Muscle layer of colon (tissue), 2 donors: ENCODE measurements around the gene SPRED2.

ENCODE experiments used
- H3K27ac ChIP-seq: one replicate; pipeline ENCODE4 v1.7.0; 2013; ENCODE audit warnings: low read depth, mild to moderate bottlenecking, low read length, moderate library complexity
- H3K27me3 ChIP-seq, 2 donors: one replicate each; pipeline ENCODE4 v1.7.0; 2013; ENCODE audit warnings: low read length in 2 of 2, mild to moderate bottlenecking in 2 of 2; ENCODE audit not compliant: insufficient read depth in 2 of 2, control insufficient read depth in 1 of 2
- H3K36me3 ChIP-seq: one replicate; pipeline ENCODE4 v1.7.0; 2013; ENCODE audit warnings: mild to moderate bottlenecking, low read length; ENCODE audit not compliant: insufficient read depth
- H3K4me1 ChIP-seq: one replicate; pipeline ENCODE4 v1.7.0; 2013; ENCODE audit warnings: mild to moderate bottlenecking, low read length; ENCODE audit not compliant: insufficient read depth
- H3K4me3 ChIP-seq, 2 donors: one replicate each; pipeline ENCODE4 v1.7.0; 2013; ENCODE audit warnings: low read length in 2 of 2, low read depth in 1 of 2, mild to moderate bottlenecking in 1 of 2, moderate library complexity in 1 of 2
- H3K9ac ChIP-seq: one replicate; pipeline ENCODE4 v1.7.0; 2013; ENCODE audit warnings: low read length
- H3K9me3 ChIP-seq: one replicate; pipeline ENCODE4 v1.7.0; 2013; ENCODE audit warnings: mild to moderate bottlenecking, low read length
- donor health status: abdominal sarcoma.
- donor health status: Adenocarcinoma of cecum.

Gene SPRED2, protein sequence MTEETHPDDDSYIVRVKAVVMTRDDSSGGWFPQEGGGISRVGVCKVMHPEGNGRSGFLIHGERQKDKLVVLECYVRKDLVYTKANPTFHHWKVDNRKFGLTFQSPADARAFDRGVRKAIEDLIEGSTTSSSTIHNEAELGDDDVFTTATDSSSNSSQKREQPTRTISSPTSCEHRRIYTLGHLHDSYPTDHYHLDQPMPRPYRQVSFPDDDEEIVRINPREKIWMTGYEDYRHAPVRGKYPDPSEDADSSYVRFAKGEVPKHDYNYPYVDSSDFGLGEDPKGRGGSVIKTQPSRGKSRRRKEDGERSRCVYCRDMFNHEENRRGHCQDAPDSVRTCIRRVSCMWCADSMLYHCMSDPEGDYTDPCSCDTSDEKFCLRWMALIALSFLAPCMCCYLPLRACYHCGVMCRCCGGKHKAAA

GRCh38 chr2:65432227-65433190 is at the start of gene SPRED2:
Gene SPRED2, minus strand, starts transcription at chr2:65432599. Its CDS starts 612 bp downstream, at chr2:65431987.
- Histone ChIP-seq H3K27me3 (no peaks in the 10 kb centered on the region), H3K4me1 (peaks cover 15% of the 10 kb centered on the region), H3K9me3 (no peaks in the 10 kb centered on the region), H3K9ac (peak within 1 kb of the TSS; percentile 67), H3K36me3 (no peaks in the 10 kb centered on the region), H3K4me3 (peak within 1 kb of the TSS; percentile 67 to 84), H3K27ac (peak within 1 kb of the TSS; percentile 85)

GRCh38 chr2:65481961-65482360 is 49.6 kb upstream of the SPRED2 start:
- Histone ChIP-seq H3K27ac (no peak overlapping the region), H3K27me3 (no peaks in the 10 kb centered on the region), H3K4me3 (no peak overlapping the region), H3K36me3 (no peaks in the 10 kb centered on the region), H3K9ac (no peak overlapping the region), H3K9me3 (no peaks in the 10 kb centered on the region), H3K4me1 (no peaks in the 10 kb centered on the region)

GRCh38 chr2:65479524-65479923 is 47.1 kb upstream of the SPRED2 start:
- H3K27me3 ChIP-seq = no peaks in the 10 kb centered on the region
- no peak overlapping the region for H3K9ac ChIP-seq
- H3K9me3 ChIP-seq = no peaks in the 10 kb centered on the region
- H3K27ac ChIP-seq = no peak overlapping the region
- no peak overlapping the region for H3K4me3 ChIP-seq
- H3K36me3 ChIP-seq = no peaks in the 10 kb centered on the region
- H3K4me1 ChIP-seq = no peaks in the 10 kb centered on the region

DNA sequence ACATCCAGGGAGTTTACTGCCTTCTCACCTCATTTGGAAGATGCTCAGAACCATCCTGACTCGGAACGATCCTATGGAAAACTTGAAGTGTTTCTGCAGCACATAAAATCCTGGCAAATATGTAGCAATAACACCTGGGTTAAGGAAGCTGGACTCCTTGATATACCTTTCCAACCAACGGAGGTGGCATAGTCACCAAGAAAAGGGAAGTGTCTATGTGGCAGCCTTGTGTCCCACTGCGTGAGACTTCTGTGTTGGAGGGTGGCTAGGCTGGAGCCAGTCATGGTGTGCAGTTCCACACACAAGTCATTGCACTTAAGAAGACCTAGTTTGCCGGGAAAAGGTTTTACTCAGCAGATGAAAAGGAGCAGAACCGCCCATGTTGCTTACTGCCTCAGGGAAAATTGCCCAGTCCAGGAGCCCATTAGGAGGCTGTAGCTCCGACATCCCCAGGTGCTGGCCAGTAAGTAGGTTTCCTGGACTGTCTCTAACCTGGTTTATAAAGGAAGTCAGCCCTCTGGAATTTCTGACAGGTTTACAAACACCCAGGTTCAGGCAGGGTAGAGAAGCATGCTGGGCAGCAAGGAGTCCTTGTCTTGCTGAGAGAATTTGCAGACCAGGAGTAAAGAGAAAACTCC is 46.2 kb upstream of the SPRED2 start:
- H3K9ac ChIP-seq = no peak overlapping the region

GRCh38 chr2:65477590-65477989 is 45.2 kb upstream of the SPRED2 start:
- Histone ChIP-seq H3K27ac (no peak overlapping the region), H3K9ac (no peak overlapping the region), H3K27me3 (no peaks in the 10 kb centered on the region), H3K4me1 (no peaks in the 10 kb centered on the region), H3K9me3 (no peaks in the 10 kb centered on the region), H3K36me3 (no peaks in the 10 kb centered on the region), H3K4me3 (no peak overlapping the region)

More for the DNA sequence above, 46.2 kb upstream of the SPRED2 start:
- Histone ChIP-seq H3K4me3 (no peak overlapping the region), H3K9me3 (no peaks in the 10 kb centered on the region), H3K4me1 (no peaks in the 10 kb centered on the region), H3K36me3 (no peaks in the 10 kb centered on the region), H3K27ac (no peak overlapping the region), H3K27me3 (no peaks in the 10 kb centered on the region)

DNA sequence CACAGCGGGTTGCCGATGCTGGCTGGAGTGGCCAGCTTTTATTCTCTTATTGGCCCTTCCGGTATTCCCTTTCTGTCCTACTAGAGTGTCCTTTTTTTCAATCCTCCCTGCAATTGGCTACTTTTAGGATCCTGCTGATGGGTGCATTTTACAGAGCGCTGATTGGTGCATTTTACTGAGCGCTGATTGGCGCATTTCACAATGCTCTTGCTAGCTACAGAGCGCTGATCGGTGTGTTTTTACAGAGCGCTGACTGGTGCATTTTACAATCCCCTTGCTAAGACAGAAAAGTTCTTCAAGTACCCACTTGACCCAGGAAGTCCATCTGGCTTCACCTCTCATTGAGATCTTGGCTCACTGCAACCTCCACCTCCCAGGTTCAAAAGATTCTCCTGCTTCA is 44.4 kb upstream of the SPRED2 start:
- no peak overlapping the region for H3K4me3 ChIP-seq
- H3K4me1 ChIP-seq = no peaks in the 10 kb centered on the region
- no peaks in the 10 kb centered on the region for H3K27me3 ChIP-seq
- no peaks in the 10 kb centered on the region for H3K36me3 ChIP-seq
- no peak overlapping the region for H3K27ac ChIP-seq
- no peaks in the 10 kb centered on the region for H3K9me3 ChIP-seq
- H3K9ac ChIP-seq = no peak overlapping the region

DNA sequence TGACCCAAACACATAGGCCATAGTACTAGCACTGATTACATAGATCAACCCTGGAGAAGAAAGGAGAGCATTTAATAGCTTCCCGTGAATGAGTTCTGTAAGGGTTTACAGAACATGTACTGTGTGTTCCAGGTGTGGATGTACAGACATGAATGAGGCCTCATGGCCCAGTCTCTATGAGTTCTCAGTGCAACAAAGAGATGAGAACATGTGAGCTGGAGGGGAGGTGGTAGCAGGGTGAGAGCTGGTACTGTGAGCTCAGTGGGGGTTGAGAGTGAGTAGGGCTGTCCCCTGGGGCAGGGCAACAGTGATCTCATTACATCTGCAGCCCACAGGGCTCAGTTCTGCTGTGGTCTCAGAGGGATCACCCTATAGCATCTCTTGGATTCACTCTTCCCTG is 42.6 kb upstream of the SPRED2 start:
- H3K27me3 ChIP-seq = no peaks in the 10 kb centered on the region
- H3K4me3 ChIP-seq = no peak overlapping the region
- H3K9me3 ChIP-seq = no peaks in the 10 kb centered on the region
- H3K36me3 ChIP-seq = no peaks in the 10 kb centered on the region
- H3K9ac ChIP-seq = no peak overlapping the region
- no peak overlapping the region for H3K27ac ChIP-seq
- H3K4me1 ChIP-seq = no peaks in the 10 kb centered on the region

DNA sequence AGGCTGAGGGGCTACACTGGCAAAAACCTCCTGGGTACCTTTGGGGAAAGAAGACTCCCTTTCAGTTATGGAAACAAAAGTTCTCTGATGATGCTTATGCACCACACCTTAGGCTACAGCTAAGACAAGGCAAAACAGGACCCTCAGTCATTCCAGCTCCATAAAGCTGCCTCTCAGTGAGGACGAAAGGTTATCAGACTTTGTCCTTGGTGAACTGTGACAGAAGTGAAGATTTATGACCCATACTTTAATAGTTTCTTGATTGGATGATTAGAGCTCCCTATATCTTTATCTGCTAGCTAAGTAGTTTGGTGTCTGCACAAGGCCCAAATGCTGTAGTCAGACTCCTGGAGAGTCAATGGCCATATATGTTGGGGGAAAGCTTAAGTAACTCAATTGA is 40.6 kb upstream of the SPRED2 start:
- no peaks in the 10 kb centered on the region for H3K4me1 ChIP-seq
- no peaks in the 10 kb centered on the region for H3K27me3 ChIP-seq
- no peaks in the 10 kb centered on the region for H3K9me3 ChIP-seq
- no peaks in the 10 kb centered on the region for H3K36me3 ChIP-seq
- H3K9ac ChIP-seq = no peak overlapping the region
- H3K4me3 ChIP-seq = no peak overlapping the region
- H3K27ac ChIP-seq = no peak overlapping the region

DNA sequence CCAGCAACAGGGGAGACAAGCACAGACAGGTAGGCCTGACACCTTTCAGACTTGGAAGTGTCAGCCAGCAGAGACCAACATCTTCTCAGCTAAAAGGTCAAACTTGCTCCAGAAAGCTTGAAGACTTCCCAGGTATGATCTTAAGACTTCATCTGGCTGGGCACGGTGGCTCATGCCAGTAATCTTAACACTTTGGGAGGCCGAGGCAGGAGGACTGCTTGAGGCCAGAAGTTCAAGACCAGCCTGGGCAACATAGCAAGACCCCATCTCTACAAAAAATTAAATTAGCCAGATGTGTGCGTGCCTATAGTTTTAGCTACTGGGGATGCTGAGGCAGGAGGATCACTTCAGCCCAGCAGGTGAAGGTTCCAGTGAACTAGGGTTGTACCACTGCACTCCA is 39.0 kb upstream of the SPRED2 start:
- H3K27me3 ChIP-seq = no peaks in the 10 kb centered on the region
- no peak overlapping the region for H3K9ac ChIP-seq
- no peak overlapping the region for H3K27ac ChIP-seq

DNA sequence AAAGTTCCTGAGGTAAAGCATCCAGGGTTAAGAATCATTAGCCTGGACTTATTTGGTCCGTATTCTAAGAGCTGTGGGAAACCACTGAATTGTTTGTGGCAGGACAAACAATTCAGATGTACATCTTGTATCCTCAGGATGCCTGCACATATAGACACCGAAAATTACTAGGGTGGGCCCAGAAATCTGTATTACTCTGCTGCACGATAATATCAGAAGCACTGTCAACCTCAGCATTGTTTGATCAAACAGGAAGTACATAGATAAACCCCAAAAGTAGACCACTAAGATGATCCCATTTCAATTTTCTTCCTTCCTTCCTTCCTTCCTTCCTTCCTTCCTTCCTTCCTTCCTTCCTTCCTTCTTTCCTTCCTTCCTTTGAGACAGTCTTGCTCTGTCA is 34.2 kb upstream of the SPRED2 start:
- H3K27ac ChIP-seq = no peak overlapping the region
- H3K4me3 ChIP-seq = no peak overlapping the region
- H3K27me3 ChIP-seq = no peaks in the 10 kb centered on the region
- no peak overlapping the region for H3K9ac ChIP-seq
- H3K4me1 ChIP-seq = no peaks in the 10 kb centered on the region
- no peaks in the 10 kb centered on the region for H3K9me3 ChIP-seq
- H3K36me3 ChIP-seq = no peaks in the 10 kb centered on the region

More for the DNA sequence above, 39.0 kb upstream of the SPRED2 start:
- Histone ChIP-seq H3K36me3 (no peaks in the 10 kb centered on the region), H3K9me3 (no peaks in the 10 kb centered on the region), H3K4me3 (no peak overlapping the region), H3K4me1 (no peaks in the 10 kb centered on the region)

GRCh38 chr2:65465857-65466256 is 33.5 kb upstream of the SPRED2 start:
- Histone ChIP-seq H3K36me3 (no peaks in the 10 kb centered on the region), H3K4me3 (no peak overlapping the region), H3K27ac (no peak overlapping the region), H3K9ac (no peak overlapping the region), H3K9me3 (no peaks in the 10 kb centered on the region), H3K27me3 (no peaks in the 10 kb centered on the region), H3K4me1 (no peaks in the 10 kb centered on the region)
